Renal cortex interstitium (tissue), 11 donors: Measurements from ENCODE around the gene GPR62. TPM values are rescaled to one million over a fixed set of nuclear protein-coding genes. Genes with fewer than 3 reads are reported as not detected.
A peak's percentile ranks its signal among the peaks of the same experiment; 100 is the strongest.

Source experiments
- DNase-seq, 11 donors: peaks; one replicate each; pipeline ENCODE4 v3.0.0-alpha.2; 2013; ENCODE audit warnings: low read depth in 9 of 11, low spot score in 4 of 11; ENCODE audit errors: extremely low read depth in 1 of 11
- polyA plus RNA-seq, 3 donors: library from polyadenylated mRNA; unstranded; fragments of 120-200 nt; gene quantifications; one replicate each; pipeline ENCODE4 v1.2.1, GENCODE V29; 2013; ENCODE audit not compliant: insufficient read length in 3 of 3

The GPR62 gene
- polyA plus RNA-seq, 3 donors: 0.40 to 0.83 (median 0.53) TPM

DNA sequence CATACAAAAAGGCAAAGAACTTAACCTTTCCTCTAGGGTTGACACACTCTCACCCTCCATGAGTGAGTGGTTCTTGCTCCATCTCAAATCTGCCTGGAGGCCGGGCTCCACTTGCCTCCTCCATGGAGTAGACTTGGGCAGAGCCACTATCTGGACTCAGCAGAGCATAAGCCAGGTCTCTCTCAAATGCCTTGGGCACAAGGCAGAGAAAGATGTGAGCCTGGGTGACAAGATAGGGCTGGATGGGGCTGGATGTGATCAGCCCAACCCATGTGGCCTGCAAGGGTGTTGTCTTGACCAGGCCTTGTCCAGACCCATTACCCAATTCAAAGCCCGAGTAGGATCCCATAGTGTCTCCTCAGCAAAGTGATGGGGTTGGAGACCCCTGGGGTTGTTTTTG is 44.7 kb downstream of the GPR62 start:
- no peak for DNase-seq

DNA sequence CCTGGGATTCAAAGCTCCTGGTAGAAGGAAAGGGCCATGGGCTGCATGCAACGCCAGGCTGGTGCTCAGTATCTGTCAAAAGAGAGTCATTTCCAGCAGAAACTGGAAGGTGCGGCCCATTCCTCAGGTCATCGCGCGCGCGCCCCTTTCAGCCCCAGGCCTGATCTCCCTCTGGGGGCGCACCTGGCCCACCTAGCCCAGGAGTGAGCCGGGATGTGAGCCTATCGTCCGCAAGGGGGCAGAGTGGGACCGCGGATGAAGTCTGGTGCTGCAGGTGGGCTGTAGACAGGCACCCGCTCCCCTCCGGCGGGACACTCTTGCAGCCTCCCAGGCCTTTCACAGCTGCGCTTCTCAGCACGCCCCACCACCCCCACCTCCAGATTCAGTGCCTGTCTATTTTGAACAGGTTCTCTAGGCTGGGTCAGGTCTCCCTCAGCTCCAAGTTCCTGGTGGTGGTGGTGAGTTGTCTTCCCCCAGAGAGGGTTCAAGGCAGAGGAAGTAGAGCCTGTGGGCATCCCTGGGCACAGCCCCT is 46.3 kb downstream of the GPR62 start:
- peak in 9 of 11 donors; percentile 62 to 82 (median 75) for DNase-seq

DNA sequence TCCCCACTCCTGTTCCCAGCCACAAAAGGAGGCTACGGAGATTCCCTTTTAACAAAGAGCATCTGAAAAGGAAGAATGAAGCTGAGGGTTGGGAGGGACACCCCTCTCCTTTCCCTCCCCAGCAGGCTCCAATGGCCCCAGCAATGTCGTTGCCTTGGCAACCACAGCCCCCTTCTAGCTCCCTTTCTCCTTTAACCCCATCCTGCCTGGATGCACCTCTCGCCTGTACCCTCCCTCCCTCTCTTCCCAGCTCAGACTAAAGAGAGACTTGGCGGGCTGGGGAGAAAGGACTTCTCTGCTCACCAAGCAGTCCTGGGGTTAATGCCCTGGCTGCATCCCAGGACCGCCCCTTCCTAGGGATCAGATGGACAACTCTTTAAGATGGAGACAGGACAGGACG is 47.6 kb downstream of the GPR62 start:
- DNase-seq: no peak

GRCh38 chr3:52004163-52004787 is 49.1 kb downstream of the GPR62 start:
- peak in 6 of 11 donors; percentile 41 to 67 (median 53) for DNase-seq

DNA sequence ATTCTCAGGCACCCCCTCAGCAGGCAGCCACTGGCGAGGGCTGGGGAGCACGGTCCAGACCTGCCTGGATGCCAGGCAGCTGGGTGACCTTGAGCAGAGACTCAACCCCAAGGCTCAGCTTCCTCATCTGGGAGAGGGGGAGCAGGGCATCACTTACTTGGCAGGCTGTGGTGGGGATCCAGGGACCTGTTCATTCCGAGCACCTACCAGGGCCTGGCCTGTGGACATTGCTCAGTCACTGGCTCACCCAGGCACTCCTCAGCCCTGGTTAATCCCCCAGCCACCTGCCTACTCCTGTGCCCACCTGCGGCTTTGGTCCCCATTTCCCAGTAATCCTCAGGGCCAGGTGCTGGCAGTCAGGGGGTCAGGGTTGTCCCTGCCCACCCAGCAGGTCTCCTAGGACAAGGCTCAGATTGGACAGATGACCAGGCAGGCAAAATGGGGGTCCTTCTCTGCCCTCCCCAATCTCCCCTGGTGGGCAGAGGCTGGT is 49.8 kb downstream of the GPR62 start:
- no peak for DNase-seq

DNA sequence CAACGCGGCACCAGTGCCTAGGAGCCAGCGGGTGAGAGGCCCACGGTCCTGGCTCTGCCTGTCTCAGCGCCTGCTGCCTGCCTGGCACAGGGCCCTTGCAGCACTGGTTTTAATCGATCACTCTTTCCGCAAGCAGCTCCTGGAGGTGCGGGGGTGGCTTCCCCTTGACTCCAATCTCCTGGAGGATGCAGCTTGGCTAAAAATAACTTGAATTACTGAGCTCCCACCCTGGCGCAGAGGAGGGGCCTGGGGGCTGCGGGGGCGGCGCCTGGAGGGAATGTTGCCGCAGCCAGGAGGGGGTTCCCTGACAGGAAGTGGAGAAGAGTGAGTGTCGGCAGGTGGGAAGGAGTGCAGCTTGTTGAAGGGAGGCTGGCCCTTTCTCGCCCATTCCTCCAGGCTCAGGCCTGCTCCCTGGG is 50.4 kb downstream of the GPR62 start:
- DNase-seq: peak in 8 of 11 donors; percentile 50 to 79 (median 66)

- no peak for DNase-seq
Observed at GRCh38 chr3:52006017-52006819, 51.0 kb downstream of the GPR62 start.

GRCh38 chr3:52006820-52007133 is 51.6 kb downstream of the GPR62 start:
- DNase-seq: no peak

Other genes starting within 250 kb of the GPR62 start
- gene GRM2, start 248.3 kb upstream of the GPR62 start, polyA plus RNA-seq: under 1 TPM; 0.42 to 0.73 (median 0.44) TPM
- gene IQCF6, start 176.1 kb upstream of the GPR62 start, polyA plus RNA-seq: not detected
- not detected for gene IQCF2, start 93.8 kb upstream of the GPR62 start, polyA plus RNA-seq
- gene IQCF5, start 79.8 kb upstream of the GPR62 start, polyA plus RNA-seq: not detected
- gene IQCF1, start 52.0 kb upstream of the GPR62 start, polyA plus RNA-seq: not detected
- 10 to 100 TPM; 18.0 to 22.6 (median 20.3) TPM for gene RRP9, start 13.5 kb upstream of the GPR62 start, polyA plus RNA-seq
- 10 to 100 TPM; 15.8 to 18.4 (median 16.8) TPM for gene PARP3, start 13.0 kb upstream of the GPR62 start, polyA plus RNA-seq
- 10 to 100 TPM; 56.0 to 77.4 (median 75.5) TPM for gene PCBP4, start 12.1 kb downstream of the GPR62 start, polyA plus RNA-seq
- 10 to 100 TPM; 64.8 to 87.7 (median 83.3) TPM for gene ABHD14B, start 18.7 kb downstream of the GPR62 start, polyA plus RNA-seq
- gene ABHD14A, start 19.7 kb downstream of the GPR62 start, polyA plus RNA-seq: 10 to 100 TPM; 17.7 to 30.2 (median 28.7) TPM
- 100 to 1,000 TPM in 2 of 3 donors, 10 to 100 TPM in 1; 89.3 to 120 (median 118) TPM for gene ACY1, start 28.2 kb downstream of the GPR62 start, polyA plus RNA-seq
- gene RPL29, start 40.5 kb downstream of the GPR62 start, polyA plus RNA-seq: 1,000 to 10,000 TPM; 1,559 to 1,800 (median 1,682) TPM
- 10 to 100 TPM; 14.8 to 19.0 (median 16.2) TPM for gene DUSP7, start 101.2 kb downstream of the GPR62 start, polyA plus RNA-seq
- 10 to 100 TPM in 1 of 3 donors, 1 to 10 TPM in 2; 7.0 to 10.6 (median 8.5) TPM for gene POC1A, start 199.0 kb downstream of the GPR62 start, polyA plus RNA-seq
- 10 to 100 TPM; 46.4 to 49.2 (median 47.6) TPM for gene ALAS1, start 242.8 kb downstream of the GPR62 start, polyA plus RNA-seq